Parietal lobe (tissue), 2 donors: Measurements from ENCODE around the gene TTC5. TPM values are rescaled to one million over a fixed set of nuclear protein-coding genes. Genes with fewer than 3 reads are reported as not detected.
A peak's percentile ranks its signal among the peaks of the same experiment; 100 is the strongest.

ENCODE experiments used
- small RNA-seq: library from RNA; depleted of rRNA; stranded (forward); fragments of <200 nt; gene quantifications from one replicate; pipeline ENCODE3, GENCODE V24; 2014; ENCODE audit warnings: low replicate concordance
- total RNA-seq: library from RNA; depleted of rRNA; stranded (reverse); fragments of >200 nt; gene quantifications from one replicate; pipeline ENCODE4 v1.2.3, GENCODE V29; 2014

The TTC5 gene
- total RNA-seq: 47.3 TPM

GRCh38 chr14:20305265-20306078, at the start of gene TTC5:
TTC5 (minus strand) TSS chr14:20305951; CDS start chr14:20305937, 14 bp downstream.

DNA sequence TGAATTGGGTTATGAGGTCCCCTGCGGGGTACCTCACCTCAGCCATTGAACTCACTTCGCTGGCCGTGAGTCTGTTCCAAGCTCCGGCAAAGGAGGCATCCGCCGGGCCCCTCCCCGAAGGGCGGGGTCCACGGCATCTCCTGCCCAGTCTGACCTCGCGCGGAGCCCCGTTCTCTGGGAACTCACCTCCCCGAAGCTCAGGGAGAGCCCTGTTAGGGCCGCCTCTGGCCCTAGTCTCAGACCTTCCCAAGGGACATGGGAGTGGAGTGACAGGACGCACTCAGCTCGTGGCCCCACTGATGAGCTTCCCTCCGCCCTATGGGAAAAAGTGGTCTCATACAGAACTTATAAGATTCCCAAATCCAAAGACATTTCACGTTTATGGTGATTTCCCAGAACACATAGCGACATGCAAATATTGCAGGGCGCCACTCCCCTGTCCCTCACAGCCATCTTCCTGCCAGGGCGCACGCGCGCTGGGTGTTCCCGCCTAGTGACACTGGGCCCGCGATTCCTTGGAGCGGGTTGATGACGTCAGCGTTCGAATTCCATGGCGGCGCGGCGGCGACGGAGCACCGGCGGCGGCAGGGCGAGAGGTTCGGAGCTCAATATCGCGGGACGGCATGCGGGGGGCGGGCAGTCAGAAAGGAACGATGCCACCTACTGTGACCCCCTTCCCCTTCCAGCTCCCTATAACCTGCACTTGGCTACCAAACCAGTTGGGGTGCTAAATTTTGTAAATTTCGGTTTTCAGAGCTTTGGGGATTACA, 37.5 kb upstream of the TTC5 start, which contains the start of gene PARP2:
Gene PARP2, plus strand, starts transcription at position 544 of the 770 bp plus-strand sequence. Its CDS starts 7 bp downstream, at position 551.

DNA sequence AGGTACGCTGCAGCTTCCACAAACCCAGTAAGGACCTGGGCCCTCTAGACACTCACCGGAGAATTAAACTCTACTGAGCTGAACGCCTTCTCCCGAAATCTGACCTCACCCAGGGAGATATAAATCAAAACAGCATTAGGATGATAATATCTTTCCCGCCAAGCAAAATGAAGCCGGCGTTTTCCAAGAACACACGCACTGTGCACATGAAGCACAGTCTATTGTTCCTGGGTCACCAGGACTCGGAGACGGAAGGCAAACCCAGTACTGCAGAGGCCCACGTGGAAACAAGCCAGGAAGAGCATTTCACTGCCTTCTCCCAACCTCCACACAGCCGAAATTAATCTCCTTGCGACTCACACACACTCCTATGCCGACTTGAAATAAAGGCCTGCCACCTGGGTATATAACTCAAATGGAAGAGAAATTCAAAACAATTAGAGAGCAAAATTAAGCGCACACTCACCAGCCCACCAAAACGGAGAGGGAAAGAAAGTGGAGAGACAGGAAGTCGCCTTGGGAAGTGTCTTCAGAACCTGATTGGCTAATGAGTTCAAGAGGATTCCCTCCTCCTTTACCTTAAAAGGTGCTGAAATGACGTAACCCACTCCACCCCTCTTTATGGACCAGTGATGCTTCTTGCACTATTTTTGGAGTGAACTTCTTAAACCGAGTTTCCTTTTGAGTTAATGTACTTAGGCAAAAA, 27.2 kb upstream of the TTC5 start, which contains the start of gene CCNB1IP1:
Gene CCNB1IP1, minus strand, starts transcription at position 492 of the 706 bp plus-strand sequence. CDS start 16,756 bp downstream, outside the sequence.

Small RNA genes within 50 kb of the gene (small RNA-seq; reads per million reads assigned to genes)
- gene SNORA79B: 0.18 reads per million
- 185 reads per million, percentile 96 among the genes with 10 or more reads in this experiment for gene SNORD126

Other genes starting within 250 kb of the TTC5 start
- not detected for gene OR4L1, start 245.9 kb downstream of the TTC5 start, total RNA-seq
- not detected for gene OR4K17, start 195.2 kb downstream of the TTC5 start, total RNA-seq
- not detected for gene OR4N5, start 167.1 kb downstream of the TTC5 start, total RNA-seq
- not detected for gene OR11G2, start 115.1 kb downstream of the TTC5 start, total RNA-seq
- not detected for gene OR11H6, start 82.2 kb downstream of the TTC5 start, total RNA-seq
- gene OR11H7, start 77.0 kb downstream of the TTC5 start, total RNA-seq: not detected
- gene OR11H4, start 66.7 kb downstream of the TTC5 start, total RNA-seq: not detected
- gene CCNB1IP1, start 27.3 kb upstream of the TTC5 start, total RNA-seq: 63.5 TPM
- gene PARP2, start 37.7 kb upstream of the TTC5 start, total RNA-seq: 30.4 TPM
- 12.2 TPM for gene TEP1, start 107.5 kb upstream of the TTC5 start, total RNA-seq
- gene KLHL33, start 130.2 kb upstream of the TTC5 start, total RNA-seq: under 0.01 TPM
- gene OSGEP, start 148.9 kb upstream of the TTC5 start, total RNA-seq: 70.7 TPM
- gene APEX1, start 149.3 kb upstream of the TTC5 start, total RNA-seq: 57.0 TPM
- 31.3 TPM for gene PIP4P1, start 155.5 kb upstream of the TTC5 start, total RNA-seq
- gene PNP, start 163.5 kb upstream of the TTC5 start, total RNA-seq: 5.6 TPM
- gene RNASE10, start 199.6 kb upstream of the TTC5 start, total RNA-seq: not detected